PC-9 (cell line): ENCODE results near the gene RAMACL. TPM values are rescaled to one million over a fixed set of nuclear protein-coding genes. Genes with fewer than 3 reads are reported as not detected.

ENCODE experiments used
- BruUV-seq: library from RNA; stranded (reverse); fragments of 400-500 nt; replicated peaks from 2 replicates; lab custom pipeline; 2021; lab: Mats Ljungman, UMichigan
- CTCF ChIA-PET: fragments of 300-600 bp; sonication (Branson Sonifier 250); formaldehyde crosslinking; loops from one replicate; lab custom pipeline; 2022; ENCODE audit warnings: antibody characterized with exemption; lab: Charles Lee
- POLR2A ChIA-PET: fragments of 300-600 bp; sonication (Branson Sonifier 250); formaldehyde crosslinking; loops from one replicate; lab custom pipeline; 2022; ENCODE audit warnings: antibody characterized with exemption; ENCODE audit not compliant: unreplicated experiment; lab: Charles Lee
- DNase-seq, 2 experiments: peaks; one replicate each; pipeline versions ENCODE4 v3.0.0 to v3.0.0-alpha.2; 2015 to 2022; ENCODE audit warnings: mixed read lengths in 1 of 2
- H2AFZ ChIP-seq: fragments of 200-600 bp; sonication (generic); 2 replicates; pipeline ENCODE4 v1.8.1; 2017; ENCODE audit warnings: antibody characterized with exemption
- H3F3A ChIP-seq: fragments of 200-600 bp; sonication (generic); 2 replicates; pipeline ENCODE4 v1.8.1; 2017; ENCODE audit warnings: antibody characterized with exemption, mild to moderate bottlenecking, low read depth; ENCODE audit not compliant: insufficient read depth
- H3K27ac ChIP-seq: fragments of 200-600 bp; sonication (generic); 2 replicates; pipeline ENCODE4 v1.6.1; 2016; ENCODE audit warnings: mixed run types
- H3K27me3 ChIP-seq: fragments of 200-600 bp; sonication (generic); 2 replicates; pipeline ENCODE4 v1.6.1; 2016; ENCODE audit warnings: low read depth, mixed run types; ENCODE audit not compliant: insufficient read depth
- H3K36me3 ChIP-seq: fragments of 200-600 bp; sonication (generic); 2 replicates; pipeline ENCODE4 v1.6.1; 2016; ENCODE audit warnings: low read depth, mixed run types
- H3K4me1 ChIP-seq: fragments of 200-600 bp; sonication (generic); replicated peaks from 2 replicates; pipeline ENCODE4 v1.6.1; 2016; ENCODE audit warnings: mixed run types; ENCODE audit not compliant: insufficient read depth
- H3K4me2 ChIP-seq: fragments of 200-600 bp; sonication (generic); 2 replicates; pipeline ENCODE4 v1.6.1; 2017; ENCODE audit warnings: mixed run types
- H3K4me3 ChIP-seq: fragments of 200-600 bp; sonication (generic); 2 replicates; pipeline ENCODE4 v1.6.1; 2016; ENCODE audit warnings: mixed run types
- H3K79me2 ChIP-seq: fragments of 200-600 bp; sonication (generic); 2 replicates; pipeline ENCODE4 v1.6.1; 2017; ENCODE audit warnings: low read depth, mixed run types
- H3K9me2 ChIP-seq: fragments of 200-600 bp; sonication (generic); 2 replicates; pipeline ENCODE4 v1.8.1; 2017; ENCODE audit warnings: mild to moderate bottlenecking; ENCODE audit not compliant: insufficient read depth
- H3K9me3 ChIP-seq: fragments of 200-600 bp; sonication (generic); 2 replicates; pipeline ENCODE4 v1.8.1; 2016; ENCODE audit warnings: low read depth; ENCODE audit not compliant: insufficient read depth
- H4K20me1 ChIP-seq: fragments of 200-600 bp; sonication (generic); 2 replicates; pipeline ENCODE4 v1.8.1; 2017; ENCODE audit not compliant: insufficient read depth
- CTCF ChIP-seq: fragments of 200-600 bp; sonication (generic); conservative IDR thresholded peaks from 2 replicates; pipeline ENCODE4 v1.6.1; 2017; ENCODE audit warnings: mixed run types, antibody characterized with exemption, mild to moderate bottlenecking, moderate library complexity
- EZH2 ChIP-seq: fragments of 200-600 bp; sonication (generic); IDR thresholded peaks from 2 replicates; pipeline ENCODE4 v1.8.0; 2017; ENCODE audit warnings: antibody characterized with exemption, low read depth
- intact Hi-C: fragments of 100-400 bp; cut with micrococcal nuclease; formaldehyde crosslinking; loops from one replicate; pipeline ENCODE4 v1.10.0; 2022; ENCODE audit not compliant: unreplicated experiment
- total RNA-seq: library from RNA; stranded (reverse); gene quantifications from 2 replicates; pipeline ENCODE4 v1.2.3, GENCODE V29; 2021

RAMACL gene
- total RNA-seq, 1 experiment from 2014 or later: 0.52 TPM

- no peak overlapping the region for H3K4me2 ChIP-seq
- no peaks in the 10 kb centered on the region for H3K9me2 ChIP-seq
- no peaks in the 10 kb centered on the region for H3K9me3 ChIP-seq
- no peaks in the 10 kb centered on the region for H4K20me1 ChIP-seq
- ChIA-PET POLR2A (no interaction called here), CTCF (no interaction called here)
- no peak overlapping the region for H2AFZ ChIP-seq
- H3K79me2 ChIP-seq: 0 out of 2 replicates have a peak, but pooled peaks cover 4% of the 10 kb centered on the region
- intact Hi-C loops: loop anchor here (5.0 to 10.0 kb wide), 2 partner anchors 118 to 365 kb away; partner anchors contain the start of gene CEP43
- H3K27ac ChIP-seq: no peak overlapping the region
- peaks cover 12% of the 10 kb centered on the region for H3K4me1 ChIP-seq
- H3K4me3 ChIP-seq: no peak overlapping the region
- BruUV-seq: no TSS peak
- no peaks in the 10 kb centered on the region for H3K36me3 ChIP-seq
- H3F3A ChIP-seq: peaks cover 9% of the 10 kb centered on the region
- TF ChIP-seq EZH2: no peak
- TF ChIP-seq CTCF: no peak
- DNase-seq: no peak
- no peaks in the 10 kb centered on the region for H3K27me3 ChIP-seq
Observed at GRCh38 chr6:166629628-166630027, 43.1 kb upstream of the RAMACL start.

- Histone ChIP-seq H3K36me3 (no peaks in the 10 kb centered on the region), H3K4me3 (peak overlapping the region; percentile 76), H4K20me1 (no peaks in the 10 kb centered on the region), H3K4me1 (peaks cover 23% of the 10 kb centered on the region), H3K27ac (no peak overlapping the region), H3K79me2 (0 out of 2 replicates have a peak, but pooled peaks cover 7% of the 10 kb centered on the region), H3K9me2 (no peaks in the 10 kb centered on the region), H3K4me2 (peak overlapping the region; percentile 93), H2AFZ (peak overlapping the region; percentile 86), H3K9me3 (no peaks in the 10 kb centered on the region), H3F3A (peaks cover 12% of the 10 kb centered on the region), H3K27me3 (no peaks in the 10 kb centered on the region)
- ChIA-PET CTCF (interaction anchor here (0.6 kb wide), 1 partner anchor 243 kb away, joined by 4 read pairs; no protein-coding TSS in a partner anchor), POLR2A (interaction anchor here (0.6 to 0.8 kb wide), 5 partner anchors 17 to 113 kb away, joined by 4 to 57 read pairs (median 9); no protein-coding TSS in a partner anchor)
- TF ChIP-seq EZH2 (no peak), CTCF (no peak)
- intact Hi-C loops: loop anchor here (1.0 to 10.0 kb wide), 8 partner anchors 51 to 367 kb away; partner anchors contain the start of genes CEP43 and MPC1
- DNase-seq: peak in 1 of 2 experiments; percentile 43
- BruUV-seq: no TSS peak
Observed at GRCh38 chr6:166627875-166628801, 41.7 kb upstream of the RAMACL start.

GRCh38 chr6:166627033-166627874, 40.8 kb upstream of the RAMACL start, which contains the start of gene RPS6KA2:
Gene RPS6KA2 (minus strand): TSS chr6:166627251. CDS start chr6:166627019, 232 bp downstream.
- Histone ChIP-seq H3F3A (peaks cover 12% of the 10 kb centered on the region), H3K36me3 (no peaks in the 10 kb centered on the region), H4K20me1 (no peaks in the 10 kb centered on the region), H3K27ac (peak within 1 kb of the TSS; percentile 30), H3K9me2 (no peaks in the 10 kb centered on the region), H3K79me2 (peaks cover 16% of the 10 kb centered on the region), H3K4me1 (peaks cover 29% of the 10 kb centered on the region), H3K9me3 (no peaks in the 10 kb centered on the region), H3K4me2 (peak within 1 kb of the TSS; percentile 93), H3K4me3 (peak within 1 kb of the TSS; percentile 91), H2AFZ (peak within 1 kb of the TSS; percentile 89), H3K27me3 (no peaks in the 10 kb centered on the region)
- TF ChIP-seq CTCF (0 out of 2 replicates have a peak, but pooled peaks have one; percentile 28), EZH2 (no peak)
- POLR2A ChIA-PET: interaction anchor here (0.6 to 0.8 kb wide), 7 partner anchors 16 to 112 kb away, joined by 3 to 57 read pairs (median 7); no protein-coding TSS in a partner anchor
- CTCF ChIA-PET: interaction anchor here (0.6 kb wide), 1 partner anchor 242 kb away, joined by 4 read pairs; no protein-coding TSS in a partner anchor
- no TSS peak for BruUV-seq
- DNase-seq: peak; percentile 95 to 98
- intact Hi-C loops: loop anchor here (1.0 to 10.0 kb wide), 8 partner anchors 52 to 368 kb away; partner anchors contain the start of genes CEP43 and MPC1
